GM21447 (cell line): ENCODE data around the gene ERC2.

ENCODE experiments used
- ATAC-seq: cut with Tn5 transposase; IDR thresholded peaks from one replicate; pipeline ENCODE4 v1.9.1; 2021; ENCODE audit not compliant: unreplicated experiment

The ERC2 gene

DNA sequence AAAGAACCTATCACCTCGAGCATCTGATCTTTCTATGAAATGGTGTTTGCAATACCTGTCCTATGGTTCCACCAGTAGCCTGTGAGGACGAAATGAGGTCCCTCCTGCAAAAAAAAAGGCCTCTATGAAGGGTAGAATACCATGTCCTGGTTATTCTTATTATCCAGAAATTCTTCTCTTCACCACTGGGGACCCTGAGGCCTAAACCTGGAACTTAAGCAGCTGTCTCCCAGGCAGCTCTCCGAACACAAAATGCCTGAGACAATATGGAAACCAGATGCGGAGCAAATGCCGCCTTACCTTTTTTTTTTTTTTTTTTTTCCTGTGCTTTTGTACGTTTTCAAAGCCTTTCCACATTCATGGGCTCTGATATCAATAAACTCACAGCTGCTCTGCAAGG lies 919.1 kb downstream of the ERC2 start:
- ATAC-seq = no peak

DNA sequence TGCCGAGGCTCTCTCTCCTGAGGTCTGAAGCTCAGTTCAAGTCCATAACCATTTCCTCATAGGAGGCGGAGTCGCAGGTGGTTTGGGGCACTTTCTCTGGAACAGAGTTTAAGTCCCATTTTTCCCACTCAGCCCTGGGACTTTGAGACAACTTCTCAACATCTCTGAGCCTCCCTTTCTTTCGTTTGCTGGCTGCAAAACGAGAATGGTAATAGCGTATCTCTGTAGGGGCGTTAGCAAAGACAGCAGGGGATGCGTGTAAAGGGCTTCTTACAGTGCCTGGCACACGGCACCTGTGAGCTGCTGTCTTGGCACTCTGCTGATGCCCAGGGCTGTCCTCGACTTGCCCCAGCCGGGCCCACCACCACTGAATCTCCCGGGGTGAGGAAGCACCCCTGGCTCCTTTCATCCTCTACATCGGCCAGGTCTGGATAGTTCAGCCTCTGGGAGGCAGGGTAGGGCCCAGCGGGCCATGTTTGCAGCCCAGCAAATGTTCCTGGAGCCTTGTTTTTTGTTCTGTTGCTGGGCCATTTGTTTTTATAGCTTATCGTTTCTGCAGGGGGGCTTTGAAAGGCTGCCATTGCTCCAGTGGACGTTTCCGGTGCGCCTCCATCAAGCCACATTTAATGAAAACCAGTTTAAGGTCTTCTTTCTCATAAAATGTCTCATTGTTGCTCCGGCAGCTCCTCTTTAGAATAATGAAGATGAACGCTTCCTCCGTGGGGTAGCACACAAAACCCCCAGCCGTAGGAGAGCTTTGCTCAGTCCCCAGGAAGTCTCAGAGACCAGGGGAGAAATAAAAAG lies 921.2 kb downstream of the ERC2 start:
- no peak for ATAC-seq

DNA sequence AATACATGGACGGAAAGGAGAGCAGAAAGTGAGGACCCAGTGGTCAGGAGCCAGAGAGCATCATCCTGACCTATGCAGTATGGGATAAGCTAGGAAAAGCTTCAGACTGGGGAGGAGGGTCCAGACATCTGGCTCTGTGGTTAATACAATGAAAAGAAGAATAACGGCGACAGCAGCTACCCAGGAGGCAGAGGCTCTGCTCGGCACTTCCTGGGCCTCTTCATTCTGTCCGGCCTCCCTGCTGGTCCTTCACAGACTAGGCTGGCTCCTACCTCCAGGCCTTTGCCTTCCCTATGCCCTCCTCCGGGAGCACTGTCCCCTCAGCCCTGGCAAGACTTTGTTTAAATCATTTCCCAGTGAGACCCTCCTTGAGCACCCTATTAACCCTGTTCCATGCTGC lies 922.3 kb downstream of the ERC2 start:
- no peak for ATAC-seq

DNA sequence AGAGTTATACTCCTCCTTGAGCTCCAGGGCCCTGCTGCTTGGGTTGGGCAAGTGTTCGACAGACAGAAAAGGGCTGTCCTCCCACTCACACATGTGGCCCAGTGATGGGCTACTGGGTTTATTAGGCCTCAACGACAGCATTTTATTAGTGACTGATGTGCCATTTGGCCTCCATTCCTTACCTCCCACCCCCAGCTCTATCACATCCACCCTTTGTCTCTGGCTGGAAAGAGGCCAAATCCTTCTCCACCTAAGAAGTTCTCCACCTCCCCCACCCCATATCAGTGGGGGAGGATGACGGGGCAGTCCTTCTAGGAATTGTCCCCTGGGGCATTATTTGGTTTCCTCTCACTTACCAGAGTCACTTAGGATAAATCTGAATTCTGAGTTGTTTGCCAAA lies 924.0 kb downstream of the ERC2 start:
- ATAC-seq = no peak

DNA sequence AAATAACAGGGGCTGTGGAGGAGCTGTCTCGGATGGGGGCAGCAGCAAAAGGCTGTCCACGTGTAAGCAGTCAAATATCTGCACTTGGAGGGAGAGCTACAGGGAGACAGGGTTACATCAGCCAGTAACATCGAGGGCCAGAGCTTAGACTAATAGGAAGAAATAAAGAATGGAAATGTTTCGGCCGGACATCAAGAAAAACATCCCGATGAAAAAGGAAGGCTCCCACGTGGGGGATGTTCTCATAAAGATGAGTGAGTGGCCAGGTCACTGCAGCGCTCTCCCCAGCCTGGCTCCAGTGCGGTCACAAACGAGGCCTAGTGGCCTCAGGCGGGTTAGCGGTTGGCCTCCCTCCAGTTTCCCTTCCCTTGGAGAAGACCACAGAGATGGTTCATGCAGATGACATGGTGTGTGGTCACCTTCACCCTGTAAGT lies 925.1 kb downstream of the ERC2 start:
- no peak for ATAC-seq

DNA sequence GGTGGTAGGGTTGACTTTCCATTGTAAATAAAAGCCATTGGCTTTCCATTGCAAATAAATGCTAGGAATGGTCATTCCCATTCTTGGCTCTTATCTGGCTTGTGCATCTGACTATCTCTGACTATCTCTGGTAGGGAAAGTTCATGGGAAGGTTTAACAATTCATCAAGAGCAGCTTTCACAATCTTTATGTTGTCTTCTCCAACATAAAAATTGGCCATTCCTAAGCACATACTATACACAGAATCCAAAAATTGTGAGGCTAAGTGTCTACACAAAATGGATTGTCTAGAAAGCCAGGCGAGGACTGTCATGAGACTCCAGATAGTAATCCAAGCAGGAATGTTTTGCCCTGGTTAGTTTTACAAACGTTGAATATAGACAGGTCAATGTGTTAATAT lies 926.8 kb downstream of the ERC2 start:
- no peak for ATAC-seq

DNA sequence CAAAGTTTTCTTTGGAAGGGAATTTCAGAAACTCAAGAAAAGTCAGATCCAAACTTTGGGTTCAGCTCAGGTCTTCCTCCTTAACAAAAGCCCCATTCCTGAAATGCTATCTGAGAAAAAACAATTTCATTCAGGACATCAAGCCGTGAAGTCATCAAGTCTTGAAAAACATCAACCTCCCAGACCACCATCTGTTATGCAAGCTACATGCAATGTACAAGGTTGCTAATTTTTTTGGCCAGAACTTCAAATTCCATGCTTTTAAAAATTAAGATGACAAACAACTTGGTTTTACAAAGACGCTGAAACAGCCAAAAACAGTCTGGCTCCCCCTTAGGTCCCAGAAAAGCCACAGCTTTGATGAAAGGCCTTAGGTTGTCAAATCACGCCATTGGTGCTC lies 927.3 kb downstream of the ERC2 start:
- ATAC-seq = no peak

DNA sequence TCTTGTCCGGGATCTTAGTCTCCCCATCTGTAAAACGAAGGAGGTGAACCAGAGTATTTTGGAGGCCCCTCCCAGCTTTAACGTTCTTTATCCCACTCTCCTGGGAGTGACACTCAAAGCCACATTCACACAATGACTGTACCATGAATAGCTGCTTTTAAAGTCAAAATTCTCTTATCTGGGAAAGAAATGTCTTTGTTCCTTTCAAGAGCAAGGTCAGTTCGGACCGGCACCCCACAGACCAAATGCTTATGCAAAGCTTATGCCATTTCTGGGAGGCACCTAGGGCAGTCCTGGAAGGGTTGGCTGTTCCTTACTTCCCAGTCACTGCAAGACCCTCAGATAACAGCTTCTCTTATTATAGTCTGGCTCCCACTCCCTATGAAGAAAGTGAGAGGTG lies 927.7 kb downstream of the ERC2 start:
- ATAC-seq = no peak

DNA sequence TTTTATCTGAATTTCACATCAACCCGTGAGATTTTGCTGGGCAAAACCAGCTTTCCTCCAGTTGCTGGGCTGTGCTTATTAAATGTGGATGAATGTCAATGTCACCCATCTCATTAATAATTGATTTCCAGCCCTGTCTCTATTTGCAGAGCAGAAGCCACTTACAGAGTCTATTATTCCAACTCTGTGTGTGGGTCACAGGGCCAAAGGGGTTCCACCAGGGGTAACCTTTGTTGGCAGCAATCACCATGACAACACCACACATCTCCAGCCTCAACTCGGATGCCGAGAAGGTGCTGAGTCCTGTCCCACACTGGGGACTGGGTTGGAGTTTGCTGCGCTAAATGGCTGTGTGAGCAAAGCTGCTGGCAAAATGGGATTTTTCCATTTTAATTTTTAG lies 930.1 kb downstream of the ERC2 start:
- ATAC-seq = no peak

DNA sequence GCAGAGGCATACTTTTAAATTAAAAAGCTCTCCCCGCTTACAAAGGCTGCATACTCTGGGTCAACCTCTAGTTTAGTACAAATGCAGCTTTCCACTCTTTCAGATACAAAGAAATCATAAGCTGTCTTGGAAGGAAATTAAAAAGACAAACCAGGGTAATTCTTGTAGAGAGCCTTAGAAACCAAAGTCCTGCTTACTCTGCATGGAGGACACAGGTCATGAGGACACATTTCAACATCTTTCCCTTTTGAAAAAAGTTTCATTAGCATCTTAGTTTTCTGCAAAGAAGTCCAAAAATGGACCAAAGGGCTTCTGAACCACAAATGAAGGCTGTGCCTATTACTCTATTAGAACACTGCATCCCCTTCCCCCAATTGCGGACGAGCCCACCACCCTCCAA lies 930.7 kb downstream of the ERC2 start:
- ATAC-seq = no peak

DNA sequence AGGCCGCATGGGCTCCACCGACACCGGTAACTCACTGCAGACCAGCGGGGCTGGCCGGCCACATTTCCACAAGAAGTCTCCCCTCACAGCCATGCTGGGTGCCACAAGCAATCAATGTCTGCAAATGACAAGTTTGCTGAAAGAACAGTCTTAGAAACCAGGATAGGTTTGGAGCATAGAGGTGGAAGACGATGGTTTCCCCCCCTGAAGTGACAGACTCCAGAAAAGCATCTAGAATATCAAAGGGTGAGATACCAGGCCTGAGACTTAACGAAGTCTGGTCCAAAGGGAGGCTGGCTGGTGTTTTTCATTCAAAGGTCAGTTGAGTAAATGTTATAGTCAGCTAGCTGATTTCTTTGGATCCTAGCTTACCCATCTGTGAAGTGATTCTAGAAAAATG lies 931.1 kb downstream of the ERC2 start:
- ATAC-seq = no peak

DNA sequence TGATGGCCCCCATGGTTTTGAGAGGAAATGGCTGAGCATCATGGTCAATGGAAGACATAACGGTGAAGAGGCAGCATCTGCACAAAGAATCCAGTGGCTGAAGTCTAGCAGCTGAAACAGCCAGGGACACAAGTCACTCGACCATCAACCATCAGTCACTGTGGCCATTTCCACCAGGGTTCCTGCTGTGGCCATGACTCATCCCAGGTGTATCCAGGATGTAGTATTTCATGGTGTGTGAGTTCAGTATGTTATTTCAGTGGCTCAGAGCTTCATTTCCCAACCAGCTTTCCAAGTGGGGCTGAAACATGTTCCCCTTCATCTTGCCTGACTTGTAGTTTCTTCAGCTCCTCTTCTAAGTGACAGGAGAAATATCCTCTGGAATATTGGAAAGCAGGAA lies 933.4 kb downstream of the ERC2 start:
- no peak for ATAC-seq

DNA sequence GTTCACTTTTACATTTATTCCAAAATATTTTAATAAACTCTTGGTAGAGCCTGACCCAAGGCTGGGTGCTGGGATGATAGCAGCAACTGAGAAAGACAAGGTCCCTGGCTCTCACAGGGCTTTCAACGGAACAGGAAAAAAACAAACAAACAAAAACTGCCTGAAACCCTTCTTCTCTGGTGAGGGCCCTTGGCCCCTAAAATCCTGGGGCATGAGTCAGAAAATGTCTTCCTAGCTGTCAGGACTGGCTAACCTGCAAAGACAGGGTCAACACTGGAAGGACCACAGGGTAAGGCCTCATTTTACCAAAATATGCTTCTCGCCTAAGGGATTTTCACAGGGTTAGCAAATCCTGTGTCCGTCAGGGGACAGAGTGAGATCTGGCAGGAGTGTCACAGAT lies 935.5 kb downstream of the ERC2 start:
- no peak for ATAC-seq

DNA sequence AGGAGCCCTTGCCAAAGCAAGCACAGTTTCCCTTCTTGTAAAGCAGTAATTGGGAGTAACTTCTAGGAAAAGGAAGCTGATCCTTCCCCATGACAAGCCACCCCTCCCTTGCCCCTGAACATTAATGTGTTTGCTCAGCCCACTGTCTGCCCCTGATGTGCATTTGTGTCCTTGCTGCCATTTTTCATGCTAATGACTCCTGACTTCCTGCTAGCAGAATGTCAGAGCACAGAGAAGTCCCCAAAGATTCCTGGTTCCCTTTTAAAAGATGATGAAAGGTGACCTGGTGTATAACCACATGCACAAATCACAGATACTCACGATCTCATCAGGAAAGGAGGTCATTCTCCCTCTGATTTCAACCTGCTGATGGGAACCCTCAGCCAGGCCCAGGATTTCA lies 936.9 kb downstream of the ERC2 start:
- ATAC-seq = no peak

DNA sequence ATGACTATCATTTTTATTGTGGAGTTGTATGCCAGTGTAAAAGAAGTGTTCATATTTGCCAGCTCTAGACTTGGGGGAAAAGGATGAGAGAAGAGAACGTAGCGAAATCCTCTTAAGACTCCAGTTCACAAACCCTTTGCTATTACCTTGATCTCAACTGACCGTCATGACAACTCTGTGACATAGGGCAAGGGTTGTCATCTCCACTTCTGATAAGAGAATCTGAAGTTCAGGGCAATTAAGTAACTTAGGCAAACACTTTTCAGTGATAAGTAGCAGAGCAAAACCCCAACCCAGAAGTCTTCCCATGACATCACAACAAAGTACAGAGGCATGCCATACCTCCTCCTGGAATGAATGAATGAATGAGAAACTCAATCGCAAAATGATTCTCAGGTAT lies 940.9 kb downstream of the ERC2 start:
- ATAC-seq = no peak

DNA sequence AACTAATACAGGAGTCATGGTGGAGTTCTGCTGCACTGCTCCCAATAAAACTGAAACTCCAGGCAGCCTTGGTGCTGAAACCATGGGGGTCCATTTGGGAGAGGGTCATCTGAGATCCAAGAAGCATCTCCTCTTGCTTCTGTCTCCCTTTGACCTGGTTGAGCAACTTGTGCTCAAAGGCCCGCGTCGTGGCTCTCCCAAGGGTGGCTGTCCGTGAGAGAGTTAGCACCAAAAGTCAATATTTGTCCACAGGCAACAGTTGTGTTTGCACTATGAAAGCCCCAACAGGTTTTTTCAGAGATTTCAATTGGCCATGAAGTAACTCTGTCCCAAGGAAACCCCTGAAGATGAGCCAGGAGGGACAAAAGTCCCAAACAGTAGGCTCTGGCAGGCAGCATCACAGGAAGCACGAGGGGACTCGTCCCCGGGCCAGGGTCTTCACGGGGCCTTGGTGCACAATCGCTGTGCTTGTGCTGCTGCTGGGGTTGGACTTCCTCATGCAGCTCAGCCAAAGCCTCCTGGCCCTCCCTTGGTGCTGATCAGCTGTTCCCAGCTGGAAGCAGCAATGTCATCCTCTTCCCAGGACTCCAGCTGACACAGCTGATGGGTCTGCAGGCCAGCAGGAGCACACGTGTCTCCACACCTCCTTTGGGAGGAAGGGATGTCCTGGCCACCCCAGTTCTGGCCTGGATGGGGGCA lies 941.8 kb downstream of the ERC2 start:
- ATAC-seq = no peak

DNA sequence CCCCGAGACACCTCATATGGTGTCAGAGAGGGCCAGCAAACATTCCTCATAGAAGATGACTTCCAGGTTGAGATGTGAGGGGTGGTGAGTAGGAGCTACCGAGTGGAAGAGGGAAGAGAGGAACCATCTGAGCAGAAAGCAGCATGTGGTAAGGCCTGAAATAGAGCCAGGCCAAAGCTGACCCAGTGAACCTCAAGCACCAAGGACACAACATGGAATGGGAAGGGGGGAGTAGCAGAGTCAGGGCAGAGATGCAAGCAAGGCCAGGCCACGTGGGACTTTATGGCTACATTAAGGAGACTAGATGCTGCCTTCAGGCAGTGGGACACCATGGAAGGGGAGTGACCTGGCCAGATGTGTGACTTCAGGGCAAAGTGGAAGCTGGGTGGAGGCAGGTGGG lies 942.8 kb downstream of the ERC2 start:
- no peak for ATAC-seq

DNA sequence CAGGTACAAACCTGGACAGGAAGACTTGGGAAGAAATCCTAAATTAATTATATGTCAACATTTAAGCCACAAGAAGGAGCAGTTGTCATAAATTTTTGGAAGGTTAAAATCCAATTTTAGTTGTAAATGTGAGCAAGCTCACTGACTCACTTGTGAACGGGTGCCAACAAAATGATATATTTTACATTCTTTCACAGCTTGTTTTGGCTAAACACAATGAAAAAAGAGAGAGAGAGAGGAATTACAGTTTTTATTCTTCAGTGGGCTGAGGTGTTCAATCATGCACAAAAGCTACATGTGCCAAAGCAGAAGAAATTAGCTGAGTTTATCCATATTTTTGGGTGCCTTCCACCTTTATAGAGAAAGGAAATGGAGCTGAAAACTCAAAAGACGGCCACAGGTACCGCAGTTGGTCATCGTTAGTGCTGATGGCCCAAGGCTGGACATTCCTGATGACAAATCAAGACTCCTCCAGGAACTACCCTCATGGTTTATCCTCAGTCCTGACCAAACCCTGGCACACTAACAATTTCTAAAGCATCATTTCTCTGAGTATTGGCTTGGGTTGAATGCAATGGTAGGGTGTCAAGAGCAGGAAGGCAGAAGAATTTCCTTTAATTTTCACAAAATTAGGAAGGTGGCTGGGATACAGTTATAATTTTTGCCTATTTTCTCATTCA lies 943.6 kb downstream of the ERC2 start:
- ATAC-seq = no peak

DNA sequence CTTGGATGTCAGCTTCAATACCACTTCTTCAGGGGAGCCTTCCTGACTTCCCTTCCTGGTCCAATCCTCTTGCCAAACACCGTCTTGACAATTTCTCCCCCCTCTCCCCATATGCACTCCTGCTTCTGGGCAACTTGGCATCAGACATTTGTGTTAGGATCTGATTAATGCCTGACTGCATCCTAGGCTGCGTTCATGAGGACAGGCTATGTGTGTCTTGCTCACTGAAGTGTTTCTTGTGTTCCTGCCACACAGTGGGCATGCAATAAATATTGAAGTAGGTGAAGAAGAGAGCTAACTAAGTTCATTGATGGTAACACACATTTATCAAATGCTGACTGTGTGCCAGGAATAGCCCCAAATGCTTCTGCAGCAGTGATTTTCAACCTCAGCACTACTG lies 944.8 kb downstream of the ERC2 start:
- no peak for ATAC-seq

DNA sequence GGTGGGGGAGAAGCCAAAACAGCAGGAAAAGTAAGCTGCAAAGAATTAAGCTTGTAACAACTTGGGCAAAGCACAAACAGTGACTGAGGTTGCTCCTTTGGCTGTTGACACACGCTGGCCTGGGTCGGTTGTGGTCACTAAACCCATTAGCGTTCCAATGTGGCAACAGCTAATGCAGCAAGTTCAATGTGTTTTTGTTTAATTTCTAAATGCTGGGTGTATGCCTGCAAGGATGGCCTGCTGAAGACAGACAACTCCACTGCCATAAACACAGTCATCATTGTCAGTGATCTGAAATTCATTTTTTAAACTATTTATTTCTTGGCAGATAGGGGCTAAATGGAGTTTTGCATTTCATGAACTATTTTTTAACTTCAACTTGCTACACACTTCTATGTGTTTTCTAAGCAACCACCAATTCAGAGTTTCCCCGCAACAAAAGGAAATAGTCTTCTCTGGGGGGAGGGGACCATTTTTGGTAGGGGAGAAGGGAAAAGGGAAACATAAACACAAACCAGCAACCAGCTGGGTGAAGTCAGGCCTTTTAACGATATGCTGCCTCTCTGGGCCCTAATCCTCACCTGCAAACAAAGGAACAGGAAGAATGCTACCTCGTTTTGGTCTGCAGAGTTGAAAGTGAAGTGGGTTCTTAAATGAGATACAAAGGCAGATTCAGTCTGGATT lies 946.4 kb downstream of the ERC2 start:
- ATAC-seq = no peak

DNA sequence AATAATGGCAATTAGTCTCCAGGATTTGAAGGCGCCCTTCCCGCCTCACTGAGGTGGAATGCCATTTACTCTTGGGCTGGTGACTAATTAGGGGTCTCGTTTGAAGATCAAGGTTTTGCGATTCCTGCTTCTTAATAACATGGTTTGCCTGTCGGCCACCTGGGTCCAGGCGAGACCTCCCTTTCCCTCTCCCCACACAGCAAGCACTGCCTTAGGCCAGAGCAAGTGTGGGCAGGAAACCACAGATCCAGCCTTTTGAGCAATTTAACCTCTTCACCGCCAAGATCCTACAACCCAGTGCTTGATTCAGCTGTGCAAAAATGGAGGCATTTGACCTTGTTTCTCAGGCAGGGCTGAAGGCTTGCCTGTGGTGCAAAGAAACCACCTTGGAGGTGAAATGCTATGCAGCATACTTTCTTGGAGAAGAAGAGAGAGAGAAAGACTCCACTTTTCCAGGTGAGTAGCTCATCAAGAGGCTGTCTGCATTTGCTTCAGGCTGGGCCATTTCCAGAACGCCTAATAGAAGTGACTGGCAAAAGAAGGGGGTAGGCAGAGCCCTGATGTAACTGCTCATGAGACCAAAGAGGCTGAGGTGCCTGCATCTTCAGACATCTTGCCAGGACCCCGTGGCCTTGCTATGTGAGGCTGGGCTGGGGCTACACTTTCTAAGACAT lies 947.1 kb downstream of the ERC2 start:
- ATAC-seq = no peak
